ENCODE data around the gene EXO1. TPM values are rescaled to one million over a fixed set of nuclear protein-coding genes. Genes with fewer than 3 reads are reported as not detected.

EXO1 gene
- total RNA-seq, 1 donor from 2014 or later, result 25.5 TPM

GRCh38 chr1:241891296-241891695, 43.3 kb downstream of the EXO1 start:
- no peak for DNase-seq (ENCODE audit: extremely low spot score, unreplicated experiment)
- H3K9me3 Mint-ChIP-seq, result no peaks in the 10 kb centered on the region
- no peaks in the 10 kb centered on the region for H3K27me3 Mint-ChIP-seq
- H3K4me1 Mint-ChIP-seq (ENCODE audit: unreplicated experiment), result no peaks in the 10 kb centered on the region
- TF ChIP-seq, protein P1, sequence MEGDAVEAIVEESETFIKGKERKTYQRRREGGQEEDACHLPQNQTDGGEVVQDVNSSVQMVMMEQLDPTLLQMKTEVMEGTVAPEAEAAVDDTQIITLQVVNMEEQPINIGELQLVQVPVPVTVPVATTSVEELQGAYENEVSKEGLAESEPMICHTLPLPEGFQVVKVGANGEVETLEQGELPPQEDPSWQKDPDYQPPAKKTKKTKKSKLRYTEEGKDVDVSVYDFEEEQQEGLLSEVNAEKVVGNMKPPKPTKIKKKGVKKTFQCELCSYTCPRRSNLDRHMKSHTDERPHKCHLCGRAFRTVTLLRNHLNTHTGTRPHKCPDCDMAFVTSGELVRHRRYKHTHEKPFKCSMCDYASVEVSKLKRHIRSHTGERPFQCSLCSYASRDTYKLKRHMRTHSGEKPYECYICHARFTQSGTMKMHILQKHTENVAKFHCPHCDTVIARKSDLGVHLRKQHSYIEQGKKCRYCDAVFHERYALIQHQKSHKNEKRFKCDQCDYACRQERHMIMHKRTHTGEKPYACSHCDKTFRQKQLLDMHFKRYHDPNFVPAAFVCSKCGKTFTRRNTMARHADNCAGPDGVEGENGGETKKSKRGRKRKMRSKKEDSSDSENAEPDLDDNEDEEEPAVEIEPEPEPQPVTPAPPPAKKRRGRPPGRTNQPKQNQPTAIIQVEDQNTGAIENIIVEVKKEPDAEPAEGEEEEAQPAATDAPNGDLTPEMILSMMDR (conservative IDR thresholded peaks at IDR 0.05), result no peak
- H3K36me3 Mint-ChIP-seq, result no peaks in the 10 kb centered on the region
- no peak overlapping the region for H3K4me3 Mint-ChIP-seq
- no peak overlapping the region for H3K27ac Mint-ChIP-seq

DNA sequence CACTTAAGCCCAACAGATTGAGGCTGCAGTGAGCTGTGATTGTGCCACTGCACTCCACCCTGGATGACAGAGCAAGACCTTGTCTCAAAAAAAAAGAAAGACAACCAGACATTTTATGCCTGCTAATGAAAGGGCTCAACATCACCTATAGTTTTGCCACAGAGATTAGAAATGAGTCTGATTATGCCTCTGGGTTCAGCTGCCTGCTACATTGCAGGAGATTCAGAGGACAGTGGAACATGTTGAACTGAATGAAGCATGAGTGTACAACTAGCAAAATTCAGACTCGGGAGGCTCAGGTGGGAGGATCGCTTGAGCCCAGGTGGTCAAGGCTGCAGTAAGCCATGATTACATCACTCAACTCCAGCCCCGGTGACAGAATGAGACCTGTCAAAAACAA, 46.0 kb downstream of the EXO1 start:
- TF ChIP-seq, protein P1 (conservative IDR thresholded peaks at IDR 0.05), result no peak
- Mint-ChIP-seq H3K27me3 (no peaks in the 10 kb centered on the region), H3K4me1 (ENCODE audit: unreplicated experiment) (no peaks in the 10 kb centered on the region), H3K9me3 (no peaks in the 10 kb centered on the region), H3K36me3 (no peaks in the 10 kb centered on the region), H3K4me3 (no peak overlapping the region), H3K27ac (no peak overlapping the region)
- DNase-seq (ENCODE audit: extremely low spot score, unreplicated experiment), result no peak

DNA sequence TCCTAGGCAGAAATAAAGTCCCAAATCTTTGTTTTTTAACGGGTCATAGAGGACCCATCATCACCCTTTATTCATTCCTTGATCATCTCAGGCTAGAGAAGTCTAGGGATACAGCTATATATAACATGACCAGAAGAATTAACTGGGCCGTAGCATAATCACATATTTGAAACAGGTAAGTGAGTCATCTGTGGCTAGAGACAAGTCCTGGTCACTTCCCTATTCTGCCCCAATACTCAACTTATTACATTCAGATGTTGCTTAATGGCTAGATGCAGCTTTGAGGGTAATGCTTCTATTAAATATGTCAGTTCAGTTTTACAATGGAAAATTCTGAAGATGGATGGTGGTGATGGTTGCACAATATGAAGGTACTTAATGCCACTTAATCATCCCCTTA, 47.0 kb downstream of the EXO1 start:
- no peaks in the 10 kb centered on the region for H3K36me3 Mint-ChIP-seq
- H3K4me1 Mint-ChIP-seq (ENCODE audit: unreplicated experiment), result no peaks in the 10 kb centered on the region
- DNase-seq (ENCODE audit: extremely low spot score, unreplicated experiment), result no peak
- no peak overlapping the region for H3K4me3 Mint-ChIP-seq
- TF ChIP-seq, protein P1 (conservative IDR thresholded peaks at IDR 0.05), result no peak
- peak overlapping the region; percentile 29 for H3K27ac Mint-ChIP-seq
- H3K27me3 Mint-ChIP-seq, result no peaks in the 10 kb centered on the region
- H3K9me3 Mint-ChIP-seq, result no peaks in the 10 kb centered on the region

- Mint-ChIP-seq H3K4me3 (no peak overlapping the region), H3K27ac (no peak overlapping the region), H3K27me3 (no peaks in the 10 kb centered on the region), H3K4me1 (ENCODE audit: unreplicated experiment) (no peaks in the 10 kb centered on the region), H3K36me3 (no peaks in the 10 kb centered on the region), H3K9me3 (no peaks in the 10 kb centered on the region)
- no peak for DNase-seq (ENCODE audit: extremely low spot score, unreplicated experiment)
- TF ChIP-seq, protein P1 (conservative IDR thresholded peaks at IDR 0.05), result peak; percentile 48
These were observed 48.6 kb downstream of the EXO1 start for GRCh38 chr1:241896670-241896962.

GRCh38 chr1:241899210-241899609, 51.2 kb downstream of the EXO1 start:
- Mint-ChIP-seq H3K4me1 (ENCODE audit: unreplicated experiment) (peaks cover 8% of the 10 kb centered on the region), H3K27ac (no peak overlapping the region), H3K4me3 (no peak overlapping the region), H3K27me3 (no peaks in the 10 kb centered on the region), H3K9me3 (no peaks in the 10 kb centered on the region), H3K36me3 (no peaks in the 10 kb centered on the region)
- DNase-seq (ENCODE audit: extremely low spot score, unreplicated experiment), result no peak
- TF ChIP-seq, protein P1 (conservative IDR thresholded peaks at IDR 0.05), result no peak

GRCh38 chr1:241900381-241900780, 52.4 kb downstream of the EXO1 start:
- Mint-ChIP-seq H3K27me3 (no peaks in the 10 kb centered on the region), H3K36me3 (no peaks in the 10 kb centered on the region), H3K9me3 (no peaks in the 10 kb centered on the region), H3K27ac (no peak overlapping the region), H3K4me1 (ENCODE audit: unreplicated experiment) (peaks cover 8% of the 10 kb centered on the region), H3K4me3 (no peak overlapping the region)
- TF ChIP-seq, protein P1 (conservative IDR thresholded peaks at IDR 0.05), result no peak
- DNase-seq (ENCODE audit: extremely low spot score, unreplicated experiment), result no peak

Data from type B pancreatic cell (in vitro differentiated cells).